SH-SY5Y (cell line): Measurements from ENCODE around the gene TEX28.

Experiments
- GATA2 ChIP-seq: IDR thresholded peaks from 2 replicates; pipeline ENCODE4 v1.6.1; 2011; ENCODE audit warnings: mild to moderate bottlenecking, low read depth, low read length
- GATA3 ChIP-seq: IDR thresholded peaks from 2 replicates; pipeline ENCODE4 v1.6.1; 2011; ENCODE audit warnings: low read depth, mild to moderate bottlenecking, low read length, moderate library complexity

GRCh38 chrX:154320406-154320805, 25.5 kb upstream of the TEX28 start:
- no peak for TF ChIP-seq GATA2
- no peak for TF ChIP-seq GATA3
